ENCODE data around the gene HTR2C. TPM values are rescaled to one million over a fixed set of nuclear protein-coding genes. Genes with fewer than 3 reads are reported as not detected.

HTR2C gene
- total RNA-seq, 2 donors from 2014 or later: not detected

- H3K9me3 ChIP-seq: no peaks in the 10 kb centered on the region
- ATAC-seq (ENCODE audit: insufficient number of reproducible peaks, low FRiP score, low read depth) (no peak), DNase-seq (ENCODE audit: low spot score) (no peak)
- no peak overlapping the region for H3K27ac ChIP-seq
- no peaks in the 10 kb centered on the region for H3K27me3 ChIP-seq (replicated peaks; ENCODE audit: insufficient read depth)
- H3K4me1 ChIP-seq (ENCODE audit: control insufficient read depth in 1 of 2, low read depth in 2 of 2): no peaks in the 10 kb centered on the region
- no peak for TF ChIP-seq CTCF (IDR thresholded peaks at IDR 0.05)
- no peak overlapping the region for H3K4me3 ChIP-seq
- no peaks in the 10 kb centered on the region for H3K36me3 ChIP-seq
Measured at GRCh38 chrX:114715096-114715495, 131.2 kb downstream of the HTR2C start.

GRCh38 chrX:114717921-114718320, 134.0 kb downstream of the HTR2C start:
- TF ChIP-seq CTCF (IDR thresholded peaks at IDR 0.05): no peak
- H3K4me1 ChIP-seq (ENCODE audit: control insufficient read depth in 1 of 2, low read depth in 2 of 2): no peaks in the 10 kb centered on the region
- no peak overlapping the region for H3K27ac ChIP-seq
- no peak for DNase-seq (ENCODE audit: low spot score)
- no peak for ATAC-seq (ENCODE audit: insufficient number of reproducible peaks, low FRiP score, low read depth)
- no peaks in the 10 kb centered on the region for H3K27me3 ChIP-seq (replicated peaks; ENCODE audit: insufficient read depth)
- H3K36me3 ChIP-seq: no peaks in the 10 kb centered on the region
- H3K9me3 ChIP-seq: no peaks in the 10 kb centered on the region
- no peak overlapping the region for H3K4me3 ChIP-seq

- Histone ChIP-seq H3K27me3 (replicated peaks; ENCODE audit: insufficient read depth) (no peaks in the 10 kb centered on the region), H3K4me3 (no peak overlapping the region), H3K36me3 (no peaks in the 10 kb centered on the region), H3K4me1 (ENCODE audit: control insufficient read depth in 1 of 2, low read depth in 2 of 2) (no peaks in the 10 kb centered on the region), H3K9me3 (no peaks in the 10 kb centered on the region), H3K27ac (no peak overlapping the region)
- ATAC-seq (ENCODE audit: insufficient number of reproducible peaks, low FRiP score, low read depth) (no peak), DNase-seq (ENCODE audit: low spot score) (no peak)
- no peak for TF ChIP-seq CTCF (IDR thresholded peaks at IDR 0.05)
Measured at GRCh38 chrX:114766541-114766940, 182.7 kb downstream of the HTR2C start.

- TF ChIP-seq CTCF (IDR thresholded peaks at IDR 0.05): no peak
- no peak for ATAC-seq (ENCODE audit: insufficient number of reproducible peaks, low FRiP score, low read depth)
Measured at GRCh38 chrX:114774691-114775090, 190.8 kb downstream of the HTR2C start.

GRCh38 chrX:114782925-114783324, 199.0 kb downstream of the HTR2C start:
- no peaks in the 10 kb centered on the region for H3K4me1 ChIP-seq (ENCODE audit: control insufficient read depth in 1 of 2, low read depth in 2 of 2)
- H3K9me3 ChIP-seq: no peaks in the 10 kb centered on the region
- ATAC-seq (ENCODE audit: insufficient number of reproducible peaks, low FRiP score, low read depth): no peak
- no peaks in the 10 kb centered on the region for H3K36me3 ChIP-seq
- H3K27me3 ChIP-seq (replicated peaks; ENCODE audit: insufficient read depth): no peaks in the 10 kb centered on the region
- H3K27ac ChIP-seq: no peak overlapping the region
- H3K4me3 ChIP-seq: no peak overlapping the region
- no peak for DNase-seq (ENCODE audit: low spot score)
- TF ChIP-seq CTCF (IDR thresholded peaks at IDR 0.05): no peak

More at GRCh38 chrX:114774691-114775090, 190.8 kb downstream of the HTR2C start:
- H3K4me3 ChIP-seq: no peak overlapping the region
- no peaks in the 10 kb centered on the region for H3K27me3 ChIP-seq (replicated peaks; ENCODE audit: insufficient read depth)
- no peaks in the 10 kb centered on the region for H3K4me1 ChIP-seq (ENCODE audit: control insufficient read depth in 1 of 2, low read depth in 2 of 2)
- H3K36me3 ChIP-seq: no peaks in the 10 kb centered on the region
- no peak overlapping the region for H3K27ac ChIP-seq
- no peaks in the 10 kb centered on the region for H3K9me3 ChIP-seq
- DNase-seq (ENCODE audit: low spot score): no peak

Data from thoracic aorta (tissue), 2 donors.